PC-3 (cell line): Measurements from ENCODE around the gene CTSZ.

ENCODE experiments used
- EZH2 ChIP-seq: fragments of 300-600 bp; sonication (generic); IDR thresholded peaks from one replicate; pipeline ENCODE4 v1.6.1; 2017; ENCODE audit warnings: antibody characterized with exemption, mild to moderate bottlenecking, low read length; ENCODE audit not compliant: unreplicated experiment
- EZH2phosphoT487 ChIP-seq: fragments of 300-600 bp; sonication (generic); IDR thresholded peaks from 2 replicates; pipeline ENCODE4 v1.6.1; 2018; ENCODE audit warnings: mild to moderate bottlenecking, antibody characterized with exemption, low read length, borderline replicate concordance
- TF ChIP-seq, protein P1 (sequence below): fragments of 300-600 bp; sonication (generic); conservative IDR thresholded peaks from 2 replicates; pipeline ENCODE4 v1.5.1; 2017; ENCODE audit warnings: antibody characterized with exemption, low read depth, mild to moderate bottlenecking, low read length

DNA sequence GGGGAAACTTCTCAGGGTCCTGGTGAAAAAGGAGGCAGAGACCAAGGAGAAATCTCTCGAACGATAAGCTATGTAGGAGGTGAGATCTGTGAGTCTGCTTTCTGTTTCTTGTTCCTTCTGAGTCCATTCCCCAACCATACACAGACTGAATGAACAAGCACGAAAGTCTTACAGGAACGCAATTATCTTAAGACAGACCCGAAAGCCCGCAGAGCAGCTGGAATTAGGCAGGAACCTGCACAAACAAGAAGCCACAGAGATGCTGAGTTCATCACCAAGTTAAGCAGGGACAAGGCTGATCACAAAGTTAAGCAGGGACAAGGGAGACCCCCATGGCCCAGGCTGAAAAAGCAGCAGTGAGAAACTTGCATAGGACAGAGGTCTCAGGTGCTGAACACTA lies 47.4 kb downstream of the CTSZ start:
- TF ChIP-seq, protein P1, sequence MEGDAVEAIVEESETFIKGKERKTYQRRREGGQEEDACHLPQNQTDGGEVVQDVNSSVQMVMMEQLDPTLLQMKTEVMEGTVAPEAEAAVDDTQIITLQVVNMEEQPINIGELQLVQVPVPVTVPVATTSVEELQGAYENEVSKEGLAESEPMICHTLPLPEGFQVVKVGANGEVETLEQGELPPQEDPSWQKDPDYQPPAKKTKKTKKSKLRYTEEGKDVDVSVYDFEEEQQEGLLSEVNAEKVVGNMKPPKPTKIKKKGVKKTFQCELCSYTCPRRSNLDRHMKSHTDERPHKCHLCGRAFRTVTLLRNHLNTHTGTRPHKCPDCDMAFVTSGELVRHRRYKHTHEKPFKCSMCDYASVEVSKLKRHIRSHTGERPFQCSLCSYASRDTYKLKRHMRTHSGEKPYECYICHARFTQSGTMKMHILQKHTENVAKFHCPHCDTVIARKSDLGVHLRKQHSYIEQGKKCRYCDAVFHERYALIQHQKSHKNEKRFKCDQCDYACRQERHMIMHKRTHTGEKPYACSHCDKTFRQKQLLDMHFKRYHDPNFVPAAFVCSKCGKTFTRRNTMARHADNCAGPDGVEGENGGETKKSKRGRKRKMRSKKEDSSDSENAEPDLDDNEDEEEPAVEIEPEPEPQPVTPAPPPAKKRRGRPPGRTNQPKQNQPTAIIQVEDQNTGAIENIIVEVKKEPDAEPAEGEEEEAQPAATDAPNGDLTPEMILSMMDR: no peak
- no peak for TF ChIP-seq EZH2
- no peak for TF ChIP-seq EZH2phosphoT487
